Activated CD4-positive, alpha-beta T cell treated with anti-CD3 and anti-CD28 coated beads, Interleukin-2, amount 10 ng/mL, durations not matched to agents 7 days and 5 days (primary cell): ENCODE results near the gene SLC35A1. TPM values are rescaled to one million over a fixed set of nuclear protein-coding genes. Genes with fewer than 3 reads are reported as not detected.
A peak's percentile ranks its signal among the peaks of the same experiment; 100 is the strongest.
"Not testable (repeated sequence)": the region's sequence is repeated elsewhere in the genome, so short reads cannot be mapped to it uniquely, and the experiment has no call there.

Experiments
- CTCF ChIA-PET: fragments of 350-600 bp; sonication (Branson Sonifier 250); formaldehyde crosslinking; loops from one replicate; lab custom pipeline; 2021; ENCODE audit warnings: antibody characterized with exemption; lab: Charles Lee
- POLR2A ChIA-PET: fragments of 350-600 bp; sonication (Branson Sonifier 250); formaldehyde crosslinking; loops from one replicate; lab custom pipeline; 2021; ENCODE audit warnings: antibody characterized with exemption; lab: Charles Lee
- DNase-seq: peaks from one replicate; pipeline ENCODE4 v3.0.0-alpha.2; 2020
- H3K27ac Mint-ChIP-seq: one replicate; pipeline ENCODE4 v1.8.0; 2021; ENCODE audit warnings: mild to moderate bottlenecking, moderate library complexity, mixed read lengths
- H3K27me3 Mint-ChIP-seq: one replicate; pipeline ENCODE4 v1.8.0; 2021; ENCODE audit warnings: mixed read lengths
- H3K36me3 Mint-ChIP-seq: one replicate; pipeline ENCODE4 v1.8.0; 2021; ENCODE audit warnings: low read depth, mixed read lengths
- H3K4me1 Mint-ChIP-seq: one replicate; pipeline ENCODE4 v1.8.0; 2021; ENCODE audit warnings: mixed read lengths
- H3K4me3 Mint-ChIP-seq: one replicate; pipeline ENCODE4 v1.8.0; 2021; ENCODE audit warnings: mild to moderate bottlenecking, moderate library complexity, mixed read lengths
- H3K9me3 Mint-ChIP-seq: one replicate; pipeline ENCODE4 v1.8.0; 2021; ENCODE audit warnings: mixed read lengths
- total RNA-seq, 2 experiments: library from RNA; stranded (reverse); gene quantifications; one replicate each; pipeline ENCODE4 v1.2.3, GENCODE V29; 2021

SLC35A1 gene
- total RNA-seq, 2 experiments from 2014 or later, result 13.9 to 14.7 TPM

- Mint-ChIP-seq H3K36me3 (peaks cover 22% of the 10 kb centered on the region), H3K4me1 (peaks cover 8% of the 10 kb centered on the region), H3K9me3 (no peaks in the 10 kb centered on the region), H3K27ac (no peak overlapping the region), H3K4me3 (no peak overlapping the region), H3K27me3 (no peaks in the 10 kb centered on the region)
- ChIA-PET POLR2A (no interaction called here), CTCF (no interaction called here)
- no peak for DNase-seq
Measured at GRCh38 chr6:87487555-87487954, 14.8 kb downstream of the SLC35A1 start.

- H3K4me3 Mint-ChIP-seq, POLR2A ChIA-PET, H3K9me3 Mint-ChIP-seq, H3K4me1 Mint-ChIP-seq, H3K27ac Mint-ChIP-seq, H3K27me3 Mint-ChIP-seq, DNase-seq: not testable (repeated sequence)
- CTCF ChIA-PET, result interaction anchor here (0.6 to 1.8 kb wide), 2 partner anchors 10 to 183 kb away, joined by 3 to 4 read pairs; no protein-coding TSS in a partner anchor
- peaks cover 25% of the 10 kb centered on the region for H3K36me3 Mint-ChIP-seq
Measured at GRCh38 chr6:87489326-87489725, 16.6 kb downstream of the SLC35A1 start.

GRCh38 chr6:87494761-87495422 lies 22.1 kb downstream of the SLC35A1 start:
- Mint-ChIP-seq H3K27ac (no peak overlapping the region), H3K27me3 (no peaks in the 10 kb centered on the region), H3K9me3 (no peaks in the 10 kb centered on the region), H3K36me3 (peaks cover 20% of the 10 kb centered on the region), H3K4me3 (no peak overlapping the region), H3K4me1 (peaks cover 4% of the 10 kb centered on the region)
- CTCF ChIA-PET, result interaction anchor here (0.9 to 1.6 kb wide), 2 partner anchors 10 to 17 kb away, joined by 3 to 4 read pairs; no protein-coding TSS in a partner anchor
- no peak for DNase-seq
- POLR2A ChIA-PET, result no interaction called here

GRCh38 chr6:87498048-87498447 lies 25.3 kb downstream of the SLC35A1 start:
- POLR2A ChIA-PET, result no interaction called here
- H3K4me1 Mint-ChIP-seq, result peaks cover 2% of the 10 kb centered on the region
- CTCF ChIA-PET, result interaction anchor here (1.0 kb wide), 1 partner anchor 24 kb away, joined by 6 read pairs; no protein-coding TSS in a partner anchor

GRCh38 chr6:87501809-87502572 lies 29.2 kb downstream of the SLC35A1 start:
- no peaks in the 10 kb centered on the region for H3K27me3 Mint-ChIP-seq
- ChIA-PET CTCF (no interaction called here), POLR2A (no interaction called here)
- peaks cover 6% of the 10 kb centered on the region for H3K4me1 Mint-ChIP-seq
- H3K4me3 Mint-ChIP-seq, result no peak overlapping the region
- H3K36me3 Mint-ChIP-seq, result peaks cover 29% of the 10 kb centered on the region
- no peaks in the 10 kb centered on the region for H3K9me3 Mint-ChIP-seq
- no peak overlapping the region for H3K27ac Mint-ChIP-seq
- no peak for DNase-seq

More at GRCh38 chr6:87498048-87498447, 25.3 kb downstream of the SLC35A1 start:
- no peak for DNase-seq
- H3K27ac Mint-ChIP-seq, result no peak overlapping the region
- H3K9me3 Mint-ChIP-seq, result no peaks in the 10 kb centered on the region
- H3K27me3 Mint-ChIP-seq, result no peaks in the 10 kb centered on the region
- H3K4me3 Mint-ChIP-seq, result no peak overlapping the region
- peaks cover 27% of the 10 kb centered on the region for H3K36me3 Mint-ChIP-seq

- POLR2A ChIA-PET, result no interaction called here
- H3K27me3 Mint-ChIP-seq, result no peaks in the 10 kb centered on the region
- DNase-seq, result no peak
- H3K4me3 Mint-ChIP-seq, result no peak overlapping the region
- H3K4me1 Mint-ChIP-seq, result peaks cover 4% of the 10 kb centered on the region
- H3K9me3 Mint-ChIP-seq, result no peaks in the 10 kb centered on the region
- H3K36me3 Mint-ChIP-seq, result peaks cover 35% of the 10 kb centered on the region
- no peak overlapping the region for H3K27ac Mint-ChIP-seq
- CTCF ChIA-PET, result interaction anchor here (0.6 to 1.4 kb wide), 4 partner anchors 10 to 57 kb away, joined by 3 to 5 read pairs (median 4); no protein-coding TSS in a partner anchor
Measured at GRCh38 chr6:87504441-87504840, 31.7 kb downstream of the SLC35A1 start.

GRCh38 chr6:87514831-87515230 lies 42.1 kb downstream of the SLC35A1 start:
- ChIA-PET CTCF (interaction anchor here (0.5 kb wide), 1 partner anchor 54 kb away, joined by 4 read pairs; no protein-coding TSS in a partner anchor), POLR2A (no interaction called here)
- Mint-ChIP-seq H3K27me3 (no peaks in the 10 kb centered on the region), H3K27ac (peak overlapping the region; percentile 27), H3K9me3 (no peaks in the 10 kb centered on the region), H3K4me3 (no peak overlapping the region), H3K4me1 (peaks cover 12% of the 10 kb centered on the region), H3K36me3 (peaks cover 49% of the 10 kb centered on the region)
- DNase-seq, result no peak

GRCh38 chr6:87518453-87518852 lies 45.7 kb downstream of the SLC35A1 start:
- ChIA-PET POLR2A (no interaction called here), CTCF (no interaction called here)
- Mint-ChIP-seq H3K9me3 (no peaks in the 10 kb centered on the region), H3K4me3 (no peak overlapping the region), H3K27me3 (no peaks in the 10 kb centered on the region), H3K27ac (no peak overlapping the region), H3K4me1 (peaks cover 12% of the 10 kb centered on the region), H3K36me3 (peaks cover 41% of the 10 kb centered on the region)
- no peak for DNase-seq

GRCh38 chr6:87522686-87523085 lies 49.9 kb downstream of the SLC35A1 start:
- DNase-seq, result no peak
- H3K27ac Mint-ChIP-seq, result no peak overlapping the region
- POLR2A ChIA-PET, result no interaction called here
- H3K36me3 Mint-ChIP-seq, result peaks cover 23% of the 10 kb centered on the region
- H3K27me3 Mint-ChIP-seq, result no peaks in the 10 kb centered on the region
- no peak overlapping the region for H3K4me3 Mint-ChIP-seq
- H3K9me3 Mint-ChIP-seq, result no peaks in the 10 kb centered on the region
- H3K4me1 Mint-ChIP-seq, result peaks cover 2% of the 10 kb centered on the region
- CTCF ChIA-PET, result interaction anchor here (0.8 kb wide), 1 partner anchor 25 kb away, joined by 6 read pairs; no protein-coding TSS in a partner anchor

- Mint-ChIP-seq H3K9me3 (no peaks in the 10 kb centered on the region), H3K4me1 (peaks cover 6% of the 10 kb centered on the region), H3K4me3 (no peak overlapping the region), H3K36me3 (peaks cover 31% of the 10 kb centered on the region), H3K27ac (no peak overlapping the region), H3K27me3 (no peaks in the 10 kb centered on the region)
- DNase-seq, result no peak
- POLR2A ChIA-PET, result no interaction called here
- CTCF ChIA-PET, result no interaction called here
Measured at GRCh38 chr6:87529221-87529620, 56.4 kb downstream of the SLC35A1 start.

- H3K36me3 Mint-ChIP-seq, result peaks cover 12% of the 10 kb centered on the region
- H3K4me3 Mint-ChIP-seq, result no peak overlapping the region
- ChIA-PET CTCF (no interaction called here), POLR2A (no interaction called here)
- peaks cover 5% of the 10 kb centered on the region for H3K4me1 Mint-ChIP-seq
- no peak overlapping the region for H3K27ac Mint-ChIP-seq
- peaks cover 3% of the 10 kb centered on the region for H3K9me3 Mint-ChIP-seq
- no peak for DNase-seq
- no peaks in the 10 kb centered on the region for H3K27me3 Mint-ChIP-seq
Measured at GRCh38 chr6:87534377-87535047, 61.7 kb downstream of the SLC35A1 start.

GRCh38 chr6:87538510-87539260 lies 65.9 kb downstream of the SLC35A1 start:
- DNase-seq, result no peak
- no peaks in the 10 kb centered on the region for H3K27me3 Mint-ChIP-seq
- POLR2A ChIA-PET, result no interaction called here
- H3K27ac Mint-ChIP-seq, result no peak overlapping the region
- H3K4me1 Mint-ChIP-seq, result peaks cover 5% of the 10 kb centered on the region
- H3K36me3 Mint-ChIP-seq, result peaks cover 29% of the 10 kb centered on the region
- H3K9me3 Mint-ChIP-seq, result peaks cover 12% of the 10 kb centered on the region
- CTCF ChIA-PET, result no interaction called here
- no peak overlapping the region for H3K4me3 Mint-ChIP-seq
